Glutamatergic neuron (in vitro differentiated cells): ENCODE measurements around the gene CACNA1C. TPM values are rescaled to one million over a fixed set of nuclear protein-coding genes. Genes with fewer than 3 reads are reported as not detected.

Source experiments
- DNase-seq: peaks from one replicate; pipeline ENCODE4 v3.0.0; 2022
- H3K27ac Mint-ChIP-seq: one replicate; pipeline ENCODE4 v1.8.0; 2020; ENCODE audit warnings: mild to moderate bottlenecking, mixed read lengths, inconsistent platforms; ENCODE audit not compliant: unreplicated experiment
- H3K27me3 Mint-ChIP-seq: one replicate; pipeline ENCODE4 v1.8.0; 2020; ENCODE audit warnings: mild to moderate bottlenecking, moderate library complexity, mixed read lengths, inconsistent platforms; ENCODE audit not compliant: unreplicated experiment
- H3K36me3 Mint-ChIP-seq: one replicate; pipeline ENCODE4 v1.8.0; 2020; ENCODE audit warnings: mild to moderate bottlenecking, mixed read lengths, inconsistent platforms; ENCODE audit not compliant: unreplicated experiment
- H3K4me1 Mint-ChIP-seq: one replicate; pipeline ENCODE4 v1.8.0; 2020; ENCODE audit warnings: mild to moderate bottlenecking, low read depth, mixed read lengths, inconsistent platforms; ENCODE audit not compliant: unreplicated experiment
- H3K4me3 Mint-ChIP-seq: one replicate; pipeline ENCODE4 v1.8.0; 2020; ENCODE audit warnings: mild to moderate bottlenecking, mixed read lengths, inconsistent platforms; ENCODE audit not compliant: unreplicated experiment
- H3K9me3 Mint-ChIP-seq: one replicate; pipeline ENCODE4 v1.8.0; 2020; ENCODE audit warnings: mild to moderate bottlenecking, moderate library complexity, mixed read lengths, inconsistent platforms; ENCODE audit not compliant: unreplicated experiment
- CTCF ChIP-seq: fragments of 200-600 bp; sonication (generic); IDR thresholded peaks from one replicate; pipeline ENCODE4 v1.5.0; 2021; ENCODE audit not compliant: partially characterized antibody, unreplicated experiment
- total RNA-seq: library from RNA; stranded (reverse); fragmentation: NEBNext Ultra II Directional; extraction: Animal tissue kit (Norgen Biotek cat#: 25700); gene quantifications from one replicate; pipeline ENCODE4 v1.2.1, GENCODE V29; 2021; ENCODE audit not compliant: unreplicated experiment

CACNA1C gene
- total RNA-seq, 1 donor from 2014 or later, result 11.0 TPM

DNA sequence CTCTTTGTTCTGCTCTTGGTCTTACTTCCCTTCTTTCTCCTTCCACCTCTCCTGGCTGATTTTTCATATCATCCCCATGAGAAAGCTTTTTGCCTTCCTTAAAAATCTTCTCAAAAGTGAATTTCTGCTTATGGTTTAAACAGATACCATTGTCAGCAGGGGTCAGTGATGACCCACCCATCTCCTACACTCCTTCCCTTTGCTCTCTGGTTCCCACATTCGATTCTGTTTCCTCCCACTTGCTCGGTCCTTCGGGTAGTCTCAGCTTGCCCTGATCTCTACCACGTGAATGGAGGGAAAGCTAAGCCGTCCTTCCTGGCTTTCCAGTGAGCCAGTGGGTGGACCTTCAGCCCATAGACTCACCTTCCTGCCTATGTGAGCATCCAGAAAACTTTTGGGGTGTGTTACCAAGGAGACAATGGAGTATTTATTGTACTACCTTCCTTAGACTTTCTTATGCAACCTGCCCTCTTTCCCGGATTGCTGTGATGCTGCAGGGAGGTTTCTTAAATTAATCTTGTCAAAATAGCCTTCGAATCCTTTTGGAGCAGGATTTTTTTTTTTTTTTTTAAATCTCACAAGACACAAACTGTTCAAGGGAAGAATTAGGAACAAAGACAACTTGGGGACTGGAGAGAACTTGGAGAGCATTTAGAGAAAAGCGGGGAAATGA, 306.3 kb downstream of the CACNA1C start:
- peaks cover 37% of the 10 kb centered on the region for H3K4me1 Mint-ChIP-seq
- no peak overlapping the region for H3K4me3 Mint-ChIP-seq
- DNase-seq, result no peak
- H3K36me3 Mint-ChIP-seq, result peaks cover 4% of the 10 kb centered on the region
- H3K27me3 Mint-ChIP-seq, result peaks cover 16% of the 10 kb centered on the region
- H3K27ac Mint-ChIP-seq, result peak overlapping the region; percentile 60
- no peak for TF ChIP-seq CTCF
- H3K9me3 Mint-ChIP-seq, result peaks cover 10% of the 10 kb centered on the region

- peaks cover 16% of the 10 kb centered on the region for H3K27me3 Mint-ChIP-seq
- no peak overlapping the region for H3K4me3 Mint-ChIP-seq
- peaks cover 10% of the 10 kb centered on the region for H3K9me3 Mint-ChIP-seq
- DNase-seq, result no peak
- no peak for TF ChIP-seq CTCF
- peaks cover 4% of the 10 kb centered on the region for H3K36me3 Mint-ChIP-seq
- H3K27ac Mint-ChIP-seq, result no peak overlapping the region
- H3K4me1 Mint-ChIP-seq, result peaks cover 41% of the 10 kb centered on the region
Measured at GRCh38 chr12:2359725-2360629, 307.2 kb downstream of the CACNA1C start.

DNA sequence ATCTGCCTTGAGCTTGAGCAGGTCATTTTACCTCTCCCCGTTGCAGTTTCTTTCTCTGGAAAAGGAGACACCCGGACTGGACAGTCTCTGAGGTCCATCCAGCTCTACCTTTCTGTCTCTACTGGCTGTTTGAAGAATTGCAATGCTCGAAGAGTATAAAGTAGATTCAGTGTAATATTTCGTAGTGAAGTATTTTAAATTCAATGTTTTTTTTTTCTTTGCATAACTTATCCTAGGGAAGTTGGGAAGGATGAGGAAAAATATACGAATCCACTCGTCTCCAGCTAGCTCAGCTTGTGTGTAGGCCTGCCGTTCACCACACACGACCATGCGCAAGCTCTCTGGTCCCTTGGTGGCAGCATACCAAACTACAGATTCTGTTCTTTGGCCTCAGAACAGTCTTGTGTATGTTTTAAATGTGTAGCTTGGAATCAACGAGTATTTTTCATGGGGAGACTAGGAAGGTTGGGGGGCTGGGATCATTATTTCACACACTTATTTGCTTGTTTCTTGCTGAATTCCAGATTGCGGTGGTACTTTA, 307.9 kb downstream of the CACNA1C start:
- peak; percentile 62 for TF ChIP-seq CTCF

GRCh38 chr12:2363836-2364609, 311.2 kb downstream of the CACNA1C start:
- H3K27me3 Mint-ChIP-seq, result peaks cover under 1% of the 10 kb centered on the region
- TF ChIP-seq CTCF, result no peak
- H3K27ac Mint-ChIP-seq, result no peak overlapping the region
- no peak overlapping the region for H3K4me3 Mint-ChIP-seq
- H3K36me3 Mint-ChIP-seq, result peaks cover 11% of the 10 kb centered on the region
- peaks cover 14% of the 10 kb centered on the region for H3K4me1 Mint-ChIP-seq
- no peaks in the 10 kb centered on the region for H3K9me3 Mint-ChIP-seq
- no peak for DNase-seq

More for the DNA sequence above, 307.9 kb downstream of the CACNA1C start:
- Mint-ChIP-seq H3K9me3 (peaks cover 7% of the 10 kb centered on the region), H3K36me3 (peaks cover 4% of the 10 kb centered on the region), H3K4me1 (peaks cover 36% of the 10 kb centered on the region), H3K4me3 (no peak overlapping the region), H3K27me3 (peaks cover 11% of the 10 kb centered on the region), H3K27ac (no peak overlapping the region)
- DNase-seq, result no peak
